ENCODE results near the gene HOOK2. TPM values are rescaled to one million over a fixed set of nuclear protein-coding genes. Genes with fewer than 3 reads are reported as not detected.

The HOOK2 gene
- total and polyA plus RNA-seq, 9 of the 15 experiments (the other 6 are each of a cell fraction or from before 2014, with no cell fraction given), result 1.3 to 17.2 (median 9.9) TPM

- TF ChIP-seq ZNF511 (CRISPR knock-in tag; IDR thresholded peaks at IDR 0.05) (no peak), ZNF217 (CRISPR knock-in tag; IDR thresholded peaks at IDR 0.05) (no peak), ZFP36 (IDR thresholded peaks at IDR 0.05; ENCODE audit: low read depth, low read length, partially characterized antibody) (no peak), ZNF507 (tag; conservative IDR thresholded peaks at IDR 0.05) (no peak), SRSF1 (IDR thresholded peaks at IDR 0.05; ENCODE audit: low read depth, low read length) (no peak), HMG20B (CRISPR knock-in tag; IDR thresholded peaks at IDR 0.05) (no peak), EHMT2 (IDR thresholded peaks at IDR 0.05) (no peak), SMARCB1 (IDR thresholded peaks at IDR 0.05; ENCODE audit: insufficient read length, low read depth) (no peak), TEAD4 (IDR thresholded peaks at IDR 0.05; ENCODE audit: low read length) (no peak), TEAD4 (CRISPR knock-in tag; IDR thresholded peaks at IDR 0.05; ENCODE audit: borderline replicate concordance) (no peak), ATF2 (CRISPR knock-in tag; IDR thresholded peaks at IDR 0.05) (no peak), ZNF212 (CRISPR knock-in tag; IDR thresholded peaks at IDR 0.05) (no peak), ZFP30 (CRISPR knock-in tag; IDR thresholded peaks at IDR 0.05; ENCODE audit: borderline replicate concordance) (no peak), TAF7 (tag; IDR thresholded peaks at IDR 0.05) (no peak)
- TF ChIP-seq, protein P1, sequence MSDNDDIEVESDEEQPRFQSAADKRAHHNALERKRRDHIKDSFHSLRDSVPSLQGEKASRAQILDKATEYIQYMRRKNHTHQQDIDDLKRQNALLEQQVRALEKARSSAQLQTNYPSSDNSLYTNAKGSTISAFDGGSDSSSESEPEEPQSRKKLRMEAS (CRISPR knock-in tag; IDR thresholded peaks at IDR 0.05), result no peak
These were observed 2.9 kb upstream of the HOOK2 start (continued) for GRCh38 chr19:12778017-12778904.
